Vagina (tissue), 2 donors: ENCODE results near the gene CDH10. TPM values are rescaled to one million over a fixed set of nuclear protein-coding genes. Genes with fewer than 3 reads are reported as not detected.
A peak's percentile ranks its signal among the peaks of the same experiment; 100 is the strongest.

Experiments used
- DNase-seq, 2 donors: peaks; one replicate each; pipeline ENCODE4 v3.0.0-alpha.2; 2017; ENCODE audit errors: extremely low spot score in 2 of 2
- H3K27ac ChIP-seq: fragments of 200-600 bp; sonication (generic); one replicate; pipeline ENCODE4 v1.5.1; 2019
- H3K27me3 ChIP-seq: fragments of 200-600 bp; sonication (generic); one replicate; pipeline ENCODE4 v1.5.1; 2019
- H3K36me3 ChIP-seq, 2 donors: fragments of 200-600 bp; sonication (generic); one replicate each; pipeline ENCODE4 v1.5.1; 2017 to 2019
- H3K4me1 ChIP-seq: fragments of 200-600 bp; sonication (generic); one replicate; pipeline ENCODE4 v1.5.1; 2019
- H3K4me3 ChIP-seq, 2 donors: fragments of 200-600 bp; sonication (generic); 1 replicate in 1 of 2; 2 replicates in 1 of 2; pipeline ENCODE4 v1.5.1; 2016 to 2019
- H3K9me3 ChIP-seq: fragments of 200-600 bp; sonication (generic); one replicate; pipeline ENCODE4 v1.5.1; 2019
- POLR2A ChIP-seq, 2 donors: fragments of 450-650 bp; IDR thresholded peaks; one replicate each; pipeline ENCODE4 v1.6.1; 2017; ENCODE audit warnings: antibody characterized with exemption in 2 of 2, mild to moderate bottlenecking in 2 of 2, moderate library complexity in 2 of 2
- POLR2AphosphoS5 ChIP-seq, 2 donors: sonication (generic); formaldehyde crosslinking; IDR thresholded peaks; one replicate each; pipeline ENCODE4 v1.9.0; 2017; ENCODE audit warnings: antibody characterized with exemption in 2 of 2, mild to moderate bottlenecking in 2 of 2, low read depth in 1 of 2; ENCODE audit not compliant: insufficient read depth in 1 of 2
- intact Hi-C: fragments of 100-400 bp; cut with DNase I; formaldehyde crosslinking; loops from one replicate; pipeline ENCODE4 v1.15.1; 2023
- total RNA-seq: library from RNA; depleted of rRNA; stranded (reverse); fragments of >200 nt; gene quantifications from one replicate; pipeline ENCODE4 v1.2.3, GENCODE V29; 2016
- TF ChIP-seq, protein P1 (sequence below), 3 experiments: fragments of 450-650 bp in 2 of 3; fragments of 200-600 bp in 1 of 3; sonication (generic) in 1 of 3; IDR thresholded peaks; one replicate each; pipeline ENCODE4 v1.5.1; 2017 to 2019; ENCODE audit warnings: antibody characterized with exemption in 3 of 3, mild to moderate bottlenecking in 2 of 3, moderate library complexity in 2 of 3

The CDH10 gene
- 0.74 TPM for total RNA-seq

DNA sequence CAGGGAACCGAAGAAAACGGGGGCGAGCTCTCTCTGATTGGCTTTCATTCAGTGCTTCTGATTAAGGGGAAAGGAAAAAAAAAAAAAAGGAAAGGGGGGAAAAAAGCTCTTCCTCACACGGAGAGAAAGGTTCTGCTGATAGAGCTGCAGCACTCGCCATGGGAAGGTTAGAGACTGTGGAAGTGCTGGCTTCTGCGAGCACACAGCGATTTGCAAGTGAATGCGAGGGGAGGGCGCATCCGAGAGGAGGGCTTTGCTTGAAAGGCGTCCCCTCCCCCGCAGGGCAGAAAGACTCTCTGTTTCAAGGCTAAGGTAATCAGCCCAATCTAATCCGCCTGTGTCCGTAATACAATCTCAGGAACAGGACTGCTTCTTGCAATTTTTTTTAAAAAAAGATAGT, at the start of gene CDH10:
Gene CDH10 (minus strand): TSS at position 218 of the 400 bp plus-strand sequence. CDS start 51,488 bp downstream, outside the sequence.
- H3K4me1 ChIP-seq = no peaks in the 10 kb centered on the region
- H3K27ac ChIP-seq = no peak within 1 kb of the TSS
- no peaks in the 10 kb centered on the region for H3K27me3 ChIP-seq
- TF ChIP-seq POLR2AphosphoS5 (IDR thresholded peaks at IDR 0.05; ENCODE audit: insufficient read depth in 1 of 2, low read depth in 1 of 2) (no peak), POLR2A (IDR thresholded peaks at IDR 0.05) (no peak)
- TF ChIP-seq, protein P1, sequence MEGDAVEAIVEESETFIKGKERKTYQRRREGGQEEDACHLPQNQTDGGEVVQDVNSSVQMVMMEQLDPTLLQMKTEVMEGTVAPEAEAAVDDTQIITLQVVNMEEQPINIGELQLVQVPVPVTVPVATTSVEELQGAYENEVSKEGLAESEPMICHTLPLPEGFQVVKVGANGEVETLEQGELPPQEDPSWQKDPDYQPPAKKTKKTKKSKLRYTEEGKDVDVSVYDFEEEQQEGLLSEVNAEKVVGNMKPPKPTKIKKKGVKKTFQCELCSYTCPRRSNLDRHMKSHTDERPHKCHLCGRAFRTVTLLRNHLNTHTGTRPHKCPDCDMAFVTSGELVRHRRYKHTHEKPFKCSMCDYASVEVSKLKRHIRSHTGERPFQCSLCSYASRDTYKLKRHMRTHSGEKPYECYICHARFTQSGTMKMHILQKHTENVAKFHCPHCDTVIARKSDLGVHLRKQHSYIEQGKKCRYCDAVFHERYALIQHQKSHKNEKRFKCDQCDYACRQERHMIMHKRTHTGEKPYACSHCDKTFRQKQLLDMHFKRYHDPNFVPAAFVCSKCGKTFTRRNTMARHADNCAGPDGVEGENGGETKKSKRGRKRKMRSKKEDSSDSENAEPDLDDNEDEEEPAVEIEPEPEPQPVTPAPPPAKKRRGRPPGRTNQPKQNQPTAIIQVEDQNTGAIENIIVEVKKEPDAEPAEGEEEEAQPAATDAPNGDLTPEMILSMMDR (IDR thresholded peaks at IDR 0.05) = no peak
- intact Hi-C loops = no loop called here
- H3K9me3 ChIP-seq = no peaks in the 10 kb centered on the region
- H3K4me3 ChIP-seq = peak within 1 kb of the TSS in 1 of 2 donors; percentile 5
- H3K36me3 ChIP-seq = no peaks in the 10 kb centered on the region
- no peak for DNase-seq

GRCh38 chr5:24693609-24694008, 48.8 kb upstream of the CDH10 start:
- Histone ChIP-seq H3K4me1 (no peaks in the 10 kb centered on the region), H3K36me3 (no peaks in the 10 kb centered on the region), H3K27me3 (no peaks in the 10 kb centered on the region), H3K4me3 (no peak overlapping the region), H3K27ac (no peak overlapping the region), H3K9me3 (no peaks in the 10 kb centered on the region)
- no peak for DNase-seq
- intact Hi-C loops = no loop called here
- no peak for TF ChIP-seq POLR2AphosphoS5 (IDR thresholded peaks at IDR 0.05; ENCODE audit: insufficient read depth in 1 of 2, low read depth in 1 of 2)

DNA sequence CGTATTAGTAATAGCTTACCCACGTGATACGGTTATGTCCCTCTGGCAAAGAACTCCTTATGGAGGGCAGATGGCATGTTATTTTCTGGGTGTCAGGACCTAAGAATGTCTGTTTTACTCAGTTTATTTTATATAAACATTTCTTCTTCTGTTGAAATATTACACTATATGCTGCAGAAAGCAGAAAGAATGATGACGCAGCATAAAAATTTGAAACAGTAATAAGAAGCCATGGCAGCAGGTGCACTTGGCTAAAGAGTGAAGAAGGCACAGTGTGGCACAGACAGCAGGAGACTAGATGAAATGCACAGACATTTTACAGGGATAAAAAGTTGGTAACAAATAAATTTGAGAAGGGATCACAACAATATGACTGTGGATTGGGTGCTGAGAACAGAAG, 46.3 kb upstream of the CDH10 start:
- intact Hi-C loops = no loop called here
- no peak for DNase-seq
- Histone ChIP-seq H3K9me3 (no peaks in the 10 kb centered on the region), H3K27me3 (no peaks in the 10 kb centered on the region), H3K4me3 (no peak overlapping the region), H3K27ac (no peak overlapping the region), H3K4me1 (no peaks in the 10 kb centered on the region), H3K36me3 (no peaks in the 10 kb centered on the region)
- TF ChIP-seq POLR2A (IDR thresholded peaks at IDR 0.05) = no peak
- TF ChIP-seq, protein P1 (IDR thresholded peaks at IDR 0.05) = no peak
- no peak for TF ChIP-seq POLR2AphosphoS5 (IDR thresholded peaks at IDR 0.05; ENCODE audit: insufficient read depth in 1 of 2, low read depth in 1 of 2)

DNA sequence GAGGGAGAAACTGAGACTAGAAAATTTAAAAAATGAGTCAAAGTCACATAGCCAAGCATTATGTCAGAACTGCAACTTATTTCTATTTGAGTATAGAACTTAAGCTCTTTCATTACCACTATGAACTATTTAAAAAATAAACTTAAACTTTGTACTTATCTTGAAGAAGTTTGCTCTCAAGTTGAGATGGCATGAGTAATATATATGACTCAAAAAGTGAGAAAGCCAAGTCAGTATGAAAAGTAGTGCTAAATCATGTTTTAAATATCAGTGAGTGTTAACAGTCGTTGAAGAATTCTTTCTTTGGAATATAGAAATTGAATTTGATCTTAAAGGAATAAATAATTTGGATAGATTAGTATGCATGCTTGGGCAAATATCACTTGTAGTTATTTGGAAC, 36.3 kb upstream of the CDH10 start:
- intact Hi-C loops = no loop called here
- no peak for DNase-seq
- Histone ChIP-seq H3K27ac (no peak overlapping the region), H3K4me1 (no peaks in the 10 kb centered on the region), H3K27me3 (no peaks in the 10 kb centered on the region), H3K9me3 (no peaks in the 10 kb centered on the region), H3K4me3 (no peak overlapping the region), H3K36me3 (no peaks in the 10 kb centered on the region)
- TF ChIP-seq POLR2AphosphoS5 (IDR thresholded peaks at IDR 0.05; ENCODE audit: insufficient read depth in 1 of 2, low read depth in 1 of 2) (no peak), POLR2A (IDR thresholded peaks at IDR 0.05) (no peak)
- TF ChIP-seq, protein P1 (IDR thresholded peaks at IDR 0.05) = no peak

DNA sequence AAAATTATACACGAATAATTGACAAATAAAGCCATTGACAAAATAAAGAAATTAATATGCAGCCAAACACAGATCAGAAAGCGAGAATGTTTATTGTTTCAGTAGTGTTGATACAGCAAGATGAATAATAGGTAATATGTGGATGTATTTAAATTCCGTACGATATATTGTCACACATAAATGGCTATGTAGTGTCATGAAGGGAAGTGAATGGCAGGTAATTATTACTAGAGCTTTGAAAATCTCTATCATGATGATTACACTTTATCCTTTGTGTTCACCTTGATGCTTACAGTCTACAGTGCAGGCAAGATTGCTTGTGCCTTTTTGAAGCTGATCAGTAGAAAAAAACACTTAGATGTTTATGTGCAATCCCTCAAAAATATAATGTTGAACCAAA, 23.3 kb upstream of the CDH10 start:
- TF ChIP-seq, protein P1 (IDR thresholded peaks at IDR 0.05) = no peak
- no peak for TF ChIP-seq POLR2A (IDR thresholded peaks at IDR 0.05)
- intact Hi-C loops = no loop called here
- DNase-seq = no peak
- H3K36me3 ChIP-seq = no peaks in the 10 kb centered on the region
- no peak overlapping the region for H3K27ac ChIP-seq
- H3K9me3 ChIP-seq = no peaks in the 10 kb centered on the region
- no peaks in the 10 kb centered on the region for H3K27me3 ChIP-seq
- H3K4me3 ChIP-seq = no peak overlapping the region
- no peaks in the 10 kb centered on the region for H3K4me1 ChIP-seq

GRCh38 chr5:24649531-24649930, 4.8 kb upstream of the CDH10 start:
- intact Hi-C loops = no loop called here
- no peaks in the 10 kb centered on the region for H3K9me3 ChIP-seq
- no peaks in the 10 kb centered on the region for H3K36me3 ChIP-seq
- no peak for DNase-seq
- H3K27ac ChIP-seq = no peak overlapping the region
- no peak for TF ChIP-seq POLR2A (IDR thresholded peaks at IDR 0.05)
- TF ChIP-seq, protein P1 (IDR thresholded peaks at IDR 0.05) = no peak
- TF ChIP-seq POLR2AphosphoS5 (IDR thresholded peaks at IDR 0.05; ENCODE audit: insufficient read depth in 1 of 2, low read depth in 1 of 2) = no peak
- H3K4me1 ChIP-seq = no peaks in the 10 kb centered on the region
- no peak overlapping the region for H3K4me3 ChIP-seq
- no peaks in the 10 kb centered on the region for H3K27me3 ChIP-seq
